Parathyroid adenoma (tissue), 2 donors: ENCODE results near the gene CERS4.
"Not testable (repeated sequence)": the region's sequence is repeated elsewhere in the genome, so short reads cannot be mapped to it uniquely, and the experiment has no call there.

Experiments
- H2AFZ ChIP-seq: fragments of 300-600 bp; sonication (generic); one replicate; pipeline ENCODE4 v1.7.0; 2017; ENCODE audit warnings: antibody characterized with exemption, mild to moderate bottlenecking
- H3K27ac ChIP-seq: fragments of 300-600 bp; sonication (generic); one replicate; pipeline ENCODE4 v1.7.0; 2017
- H3K27me3 ChIP-seq: fragments of 300-600 bp; sonication (generic); one replicate; pipeline ENCODE4 v1.7.0; 2017; ENCODE audit warnings: low read length; ENCODE audit not compliant: control insufficient read depth, insufficient read depth
- H3K36me3 ChIP-seq: fragments of 300-600 bp; sonication (generic); one replicate; pipeline ENCODE4 v1.7.0; 2017; ENCODE audit warnings: low read length; ENCODE audit not compliant: control insufficient read depth, insufficient read depth
- H3K4me1 ChIP-seq: fragments of 300-600 bp; sonication (generic); one replicate; pipeline ENCODE4 v1.7.0; 2017; ENCODE audit warnings: control low read depth
- H3K4me2 ChIP-seq: fragments of 300-600 bp; sonication (generic); one replicate; pipeline ENCODE4 v1.7.0; 2017; ENCODE audit warnings: low read length
- H3K4me3 ChIP-seq: fragments of 300-600 bp; sonication (generic); one replicate; pipeline ENCODE4 v1.7.0; 2017; ENCODE audit warnings: low read depth, low read length
- H3K79me2 ChIP-seq: fragments of 300-600 bp; sonication (generic); one replicate; pipeline ENCODE4 v1.7.0; 2017; ENCODE audit warnings: control low read depth
- H3K9ac ChIP-seq: fragments of 300-600 bp; sonication (generic); one replicate; pipeline ENCODE4 v1.7.0; 2017; ENCODE audit warnings: mild to moderate bottlenecking
- H3K9me3 ChIP-seq: fragments of 300-600 bp; sonication (generic); one replicate; pipeline ENCODE4 v1.7.0; 2017; ENCODE audit warnings: low read length; ENCODE audit not compliant: control insufficient read depth
- TF ChIP-seq, protein P1 (sequence below): fragments of 300-600 bp; sonication (generic); IDR thresholded peaks from one replicate; pipeline ENCODE4 v1.7.0; 2017; ENCODE audit warnings: antibody characterized with exemption, mild to moderate bottlenecking
- donor health status: primary hyperparathyroidism.

The CERS4 gene

GRCh38 chr19:8194528-8195267 is 14.5 kb upstream of the CERS4 start:
- Histone ChIP-seq H2AFZ (no peak overlapping the region), H3K27ac (no peak overlapping the region), H3K9me3 (no peaks in the 10 kb centered on the region), H3K36me3 (no peaks in the 10 kb centered on the region), H3K27me3 (no peaks in the 10 kb centered on the region), H3K9ac (no peak overlapping the region), H3K4me3 (no peak overlapping the region), H3K79me2 (no peaks in the 10 kb centered on the region), H3K4me1 (no peaks in the 10 kb centered on the region), H3K4me2 (no peak overlapping the region)
- TF ChIP-seq, protein P1, sequence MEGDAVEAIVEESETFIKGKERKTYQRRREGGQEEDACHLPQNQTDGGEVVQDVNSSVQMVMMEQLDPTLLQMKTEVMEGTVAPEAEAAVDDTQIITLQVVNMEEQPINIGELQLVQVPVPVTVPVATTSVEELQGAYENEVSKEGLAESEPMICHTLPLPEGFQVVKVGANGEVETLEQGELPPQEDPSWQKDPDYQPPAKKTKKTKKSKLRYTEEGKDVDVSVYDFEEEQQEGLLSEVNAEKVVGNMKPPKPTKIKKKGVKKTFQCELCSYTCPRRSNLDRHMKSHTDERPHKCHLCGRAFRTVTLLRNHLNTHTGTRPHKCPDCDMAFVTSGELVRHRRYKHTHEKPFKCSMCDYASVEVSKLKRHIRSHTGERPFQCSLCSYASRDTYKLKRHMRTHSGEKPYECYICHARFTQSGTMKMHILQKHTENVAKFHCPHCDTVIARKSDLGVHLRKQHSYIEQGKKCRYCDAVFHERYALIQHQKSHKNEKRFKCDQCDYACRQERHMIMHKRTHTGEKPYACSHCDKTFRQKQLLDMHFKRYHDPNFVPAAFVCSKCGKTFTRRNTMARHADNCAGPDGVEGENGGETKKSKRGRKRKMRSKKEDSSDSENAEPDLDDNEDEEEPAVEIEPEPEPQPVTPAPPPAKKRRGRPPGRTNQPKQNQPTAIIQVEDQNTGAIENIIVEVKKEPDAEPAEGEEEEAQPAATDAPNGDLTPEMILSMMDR, result no peak

- no peaks in the 10 kb centered on the region for H3K27me3 ChIP-seq
- H3K36me3 ChIP-seq, result no peaks in the 10 kb centered on the region
- no peak overlapping the region for H2AFZ ChIP-seq
- no peak overlapping the region for H3K4me2 ChIP-seq
- H3K9me3 ChIP-seq, result no peaks in the 10 kb centered on the region
- no peaks in the 10 kb centered on the region for H3K79me2 ChIP-seq
- no peak overlapping the region for H3K9ac ChIP-seq
- H3K4me1 ChIP-seq, result no peaks in the 10 kb centered on the region
- TF ChIP-seq, protein P1, result no peak
- no peak overlapping the region for H3K27ac ChIP-seq
- H3K4me3 ChIP-seq, result no peak overlapping the region
Observed at GRCh38 chr19:8196271-8196927, 12.8 kb upstream of the CERS4 start.

DNA sequence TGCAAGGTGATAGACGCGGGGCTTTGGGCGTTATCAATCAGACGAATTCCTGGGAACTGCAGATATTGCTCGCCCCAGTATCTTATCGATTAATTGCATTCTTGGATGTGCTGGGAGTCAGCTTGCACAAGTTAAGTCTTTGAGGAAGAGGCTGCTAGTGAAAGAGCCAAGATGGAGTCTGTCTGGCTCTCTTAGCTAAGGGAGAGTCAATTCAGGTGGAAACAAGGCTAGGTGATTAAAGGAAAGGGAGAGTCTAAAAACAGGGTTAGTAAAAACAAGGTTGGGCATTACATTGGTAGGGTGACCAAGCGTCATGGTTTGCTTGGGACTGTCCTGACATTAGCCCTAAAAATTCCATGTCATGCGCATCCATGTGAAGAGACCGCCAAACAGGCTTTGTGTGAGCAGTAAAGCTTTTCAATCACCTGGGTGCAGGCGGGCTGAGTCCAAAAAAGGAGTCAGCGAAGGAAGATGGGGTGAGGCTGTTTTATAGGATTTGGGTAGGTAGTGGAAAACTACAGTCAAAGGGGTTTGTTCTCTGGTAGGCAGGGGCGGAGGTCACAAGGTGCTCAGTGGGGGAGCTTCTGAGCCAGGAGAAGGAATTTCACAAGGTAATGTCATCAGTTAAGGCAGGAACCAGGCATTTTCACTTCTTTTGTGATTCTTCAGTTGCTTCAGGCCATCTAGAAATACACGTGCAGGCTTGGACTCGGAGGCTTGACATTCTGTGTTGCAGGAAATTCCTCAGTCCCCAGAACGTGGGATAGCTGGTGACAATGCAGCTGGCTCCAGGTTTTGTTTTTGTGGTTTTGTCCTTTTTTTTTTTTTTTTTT is 5.7 kb upstream of the CERS4 start:
- H3K79me2 ChIP-seq, H2AFZ ChIP-seq, H3K27ac ChIP-seq, H3K4me2 ChIP-seq, H3K4me3 ChIP-seq, H3K27me3 ChIP-seq, H3K4me1 ChIP-seq, H3K36me3 ChIP-seq, H3K9ac ChIP-seq, H3K9me3 ChIP-seq: not testable (repeated sequence)

- Histone ChIP-seq H3K9ac (no peak overlapping the region), H2AFZ (no peak overlapping the region), H3K27me3 (no peaks in the 10 kb centered on the region), H3K4me3 (no peak overlapping the region), H3K9me3 (no peaks in the 10 kb centered on the region), H3K27ac (no peak overlapping the region), H3K4me2 (no peak overlapping the region), H3K36me3 (no peaks in the 10 kb centered on the region), H3K4me1 (peaks cover 7% of the 10 kb centered on the region), H3K79me2 (peaks cover 6% of the 10 kb centered on the region)
- TF ChIP-seq, protein P1, result no peak
Observed at GRCh38 chr19:8204961-8205360, 4.2 kb upstream of the CERS4 start.
